A549 treated with CORT108297 at 1 μM for 4 hours (cell line): ENCODE data around the gene DLL4. TPM values are rescaled to one million over a fixed set of nuclear protein-coding genes. Genes with fewer than 3 reads are reported as not detected.

ENCODE experiments used
- total RNA-seq: library from RNA; stranded (reverse); fragments of 200-300 nt; extraction: Qiagen RNA extraction; gene quantifications from 5 replicates; pipeline ENCODE4 v1.2.3, GENCODE V29; 2022

DLL4 gene
- 0.57 to 0.75 TPM (median 0.65 TPM) in 5 replicates for total RNA-seq

GRCh38 chr15:40928821-40929659, at the start of gene DLL4:
DLL4 (plus strand) TSS chr15:40929340; CDS start chr15:40929669, 329 bp downstream.

GRCh38 chr15:40893733-40894680, 35.1 kb upstream of the DLL4 start, which contains the start of gene VPS18:
VPS18 (plus strand) TSS chr15:40894450; CDS start chr15:40894769, 319 bp downstream.

DNA sequence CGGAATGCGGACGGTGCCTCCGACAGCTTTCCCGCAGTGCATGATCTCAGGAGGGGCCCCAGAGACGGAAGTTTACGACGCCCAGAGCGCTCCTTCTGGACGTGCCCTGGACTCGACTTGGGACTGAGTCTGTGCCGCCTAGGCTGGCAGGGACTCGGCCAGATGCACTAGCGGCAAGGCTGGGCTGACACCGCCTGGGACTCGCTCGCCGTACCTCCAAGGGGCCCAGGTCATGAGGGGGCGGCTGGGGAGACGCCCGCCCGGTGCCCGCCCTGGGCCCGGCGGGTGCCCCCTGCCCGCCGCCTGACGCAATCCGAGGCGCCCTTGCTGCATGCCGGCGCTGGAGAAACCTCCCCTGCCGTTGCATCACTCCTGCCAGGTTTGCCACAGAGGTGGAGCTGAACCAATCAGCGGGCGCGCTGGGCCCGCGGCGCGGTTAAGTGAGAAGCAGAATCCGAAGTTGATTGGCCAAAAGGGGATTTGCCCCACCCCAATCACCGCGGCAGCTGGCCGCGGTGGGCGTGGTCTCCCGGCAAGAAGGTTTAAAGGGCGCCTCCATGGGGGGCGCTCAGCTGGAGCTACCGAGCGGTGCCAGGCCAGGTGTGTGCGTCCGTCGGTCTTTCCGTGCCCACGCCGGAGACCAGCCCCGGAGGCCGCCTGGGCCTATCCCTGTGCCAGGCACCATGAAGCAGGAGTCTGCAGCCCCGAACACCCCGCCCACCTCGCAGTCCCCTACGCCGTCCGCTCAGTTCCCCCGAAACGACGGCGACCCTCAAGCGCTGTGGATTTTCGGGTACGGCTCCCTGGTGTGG, 24.0 kb downstream of the DLL4 start, which contains the start of gene CHAC1:
TSS of gene CHAC1 (plus strand) at position 571 of the 812 bp plus-strand sequence. CDS start at position 684, 113 bp downstream.

Other genes starting within 250 kb of the DLL4 start
- gene RAD51, start 234.2 kb upstream of the DLL4 start, total RNA-seq = 18.1 to 22.0 TPM (median 19.8 TPM) in 5 replicates
- gene RMDN3, start 174.1 kb upstream of the DLL4 start, total RNA-seq = 22.5 to 24.4 TPM (median 23.3 TPM) in 5 replicates
- gene GCHFR, start 165.3 kb upstream of the DLL4 start, total RNA-seq = 7.7 to 9.7 TPM (median 8.8 TPM) in 5 replicates
- 0.05 to 0.08 TPM (median 0.08 TPM) in 5 replicates for gene C15orf62, start 159.4 kb upstream of the DLL4 start, total RNA-seq
- gene ZFYVE19, start 122.3 kb upstream of the DLL4 start, total RNA-seq = 16.7 to 19.7 TPM (median 17.9 TPM) in 5 replicates
- gene DNAJC17, start 121.9 kb upstream of the DLL4 start, total RNA-seq = 23.0 to 26.4 TPM (median 25.8 TPM) in 5 replicates
- 0.10 to 0.28 TPM in 2 of 5 replicates, not detected in the others for gene PPP1R14D, start 100.6 kb upstream of the DLL4 start, total RNA-seq
- 0.85 to 1.0 TPM (median 0.88 TPM) in 5 replicates for gene SPINT1, start 85.3 kb upstream of the DLL4 start, total RNA-seq
- 4.2 to 6.7 TPM (median 6.0 TPM) in 5 replicates for gene RHOV, start 55.1 kb upstream of the DLL4 start, total RNA-seq
- 18.3 to 23.8 TPM (median 22.5 TPM) in 5 replicates for gene VPS18, start 34.9 kb upstream of the DLL4 start, total RNA-seq
- gene CHAC1, start 24.1 kb downstream of the DLL4 start, total RNA-seq = 3.1 to 9.5 TPM (median 5.5 TPM) in 5 replicates
- gene INO80, start 186.9 kb downstream of the DLL4 start, total RNA-seq = 13.0 to 14.2 TPM (median 13.7 TPM) in 5 replicates